Measurements from ENCODE around the gene KRTAP12-1.
"Not testable (repeated sequence)": the region's sequence is repeated elsewhere in the genome, so short reads cannot be mapped to it uniquely, and the experiment has no call there.

KRTAP12-1 gene

GRCh38 chr21:44656868-44657267, 25.1 kb downstream of the KRTAP12-1 start:
- peaks cover 16% of the 10 kb centered on the region for H3K4me1 ChIP-seq (ENCODE audit: control insufficient read depth, insufficient read depth, low read length)
- H3K36me3 ChIP-seq (ENCODE audit: control insufficient read depth, insufficient read depth, low read length) = no peaks in the 10 kb centered on the region
- no peak overlapping the region for H3K4me3 ChIP-seq (ENCODE audit: low read depth, low read length)
- H3K9me3 ChIP-seq (ENCODE audit: control insufficient read depth, insufficient read depth, low read length) = no peaks in the 10 kb centered on the region
- no peaks in the 10 kb centered on the region for H3K27me3 ChIP-seq (ENCODE audit: control insufficient read depth, insufficient read depth, low read length)
- no peak overlapping the region for H3K9ac ChIP-seq (ENCODE audit: low read depth, low read length)

- Histone ChIP-seq H3K36me3 (ENCODE audit: control insufficient read depth, insufficient read depth, low read length) (no peaks in the 10 kb centered on the region), H3K9ac (ENCODE audit: low read depth, low read length) (no peak within 1 kb of the TSS), H3K4me3 (ENCODE audit: low read depth, low read length) (no peak within 1 kb of the TSS), H3K4me1 (ENCODE audit: control insufficient read depth, insufficient read depth, low read length) (peaks cover 7% of the 10 kb centered on the region), H3K27me3 (ENCODE audit: control insufficient read depth, insufficient read depth, low read length) (no peaks in the 10 kb centered on the region), H3K9me3 (ENCODE audit: control insufficient read depth, insufficient read depth, low read length) (no peaks in the 10 kb centered on the region)
Measured at GRCh38 chr21:44654576-44655175, 27.3 kb downstream of the KRTAP12-1 start, which contains the start of gene KRTAP12-4. Gene KRTAP12-4, minus strand, starts transcription at chr21:44654659. Its CDS starts 45 bp downstream, at chr21:44654614.

DNA sequence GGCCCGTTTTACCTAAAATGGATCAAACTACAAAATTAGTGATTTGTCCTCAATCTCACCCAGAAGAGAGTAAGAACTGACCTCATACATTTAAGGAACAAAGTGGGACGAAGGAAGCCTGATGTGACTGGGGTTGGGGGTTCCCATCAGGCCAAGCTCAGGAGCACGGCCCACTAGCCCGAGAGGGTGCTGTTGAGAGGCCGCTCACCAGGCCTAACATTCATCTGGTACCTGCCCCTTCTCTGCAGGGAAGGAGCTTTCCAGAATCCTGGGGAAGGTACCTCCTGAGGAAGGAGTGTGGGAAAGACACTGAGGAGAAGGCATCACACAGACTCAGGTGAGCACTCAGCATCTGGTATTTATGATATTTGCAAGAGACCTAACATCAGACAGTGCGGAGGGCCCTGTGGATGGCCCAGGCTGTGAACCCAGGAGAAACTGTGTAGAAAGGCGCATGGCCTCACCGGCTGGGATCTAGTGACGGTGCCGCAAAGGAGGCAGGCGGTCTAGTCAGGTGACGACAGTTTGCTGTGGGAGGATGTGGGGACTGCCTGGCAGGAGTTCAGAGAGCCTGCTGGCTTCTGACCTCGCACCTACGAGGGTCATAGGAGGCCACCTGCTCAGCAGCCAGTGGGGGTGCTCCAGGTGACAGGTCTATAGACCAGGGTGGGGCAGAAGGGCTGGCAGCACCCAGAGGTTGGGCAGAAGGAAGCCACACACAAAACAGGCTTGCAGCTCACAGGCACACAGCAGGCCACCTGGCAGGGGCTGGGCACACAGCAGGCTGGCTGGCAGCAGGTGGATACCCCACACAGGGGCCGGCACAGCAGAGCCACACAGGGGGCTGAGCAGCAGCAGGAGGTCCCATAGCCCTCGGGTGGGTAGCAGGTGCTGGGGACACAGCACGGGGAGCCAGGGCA, 28.0 kb downstream of the KRTAP12-1 start:
- H3K9ac ChIP-seq (ENCODE audit: low read depth, low read length) = no peak overlapping the region
- H3K27me3 ChIP-seq (ENCODE audit: control insufficient read depth, insufficient read depth, low read length) = no peaks in the 10 kb centered on the region
- H3K4me1 ChIP-seq (ENCODE audit: control insufficient read depth, insufficient read depth, low read length) = peaks cover under 1% of the 10 kb centered on the region
- H3K36me3 ChIP-seq (ENCODE audit: control insufficient read depth, insufficient read depth, low read length) = no peaks in the 10 kb centered on the region
- H3K4me3 ChIP-seq (ENCODE audit: low read depth, low read length) = no peak overlapping the region
- H3K9me3 ChIP-seq (ENCODE audit: control insufficient read depth, insufficient read depth, low read length) = no peaks in the 10 kb centered on the region

DNA sequence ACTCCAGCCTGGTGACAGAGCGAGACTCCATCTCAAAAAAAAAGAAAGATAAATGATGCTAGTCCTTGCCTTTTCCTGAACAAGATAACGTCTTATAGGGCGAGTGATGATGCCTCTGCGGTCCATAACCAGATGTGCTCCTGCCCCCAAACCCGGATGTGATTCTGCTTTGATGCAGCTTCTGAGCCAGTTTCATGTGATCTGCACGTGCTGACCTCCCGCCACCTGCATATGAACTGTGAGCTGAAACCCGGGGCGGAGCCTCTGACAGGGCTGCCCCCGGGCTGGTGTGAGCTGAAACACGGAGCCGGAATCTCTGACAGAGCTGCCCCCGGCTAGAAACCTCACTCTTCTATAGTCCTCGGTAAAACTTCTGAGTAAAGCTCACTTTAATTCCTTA, 28.8 kb downstream of the KRTAP12-1 start:
- Histone ChIP-seq H3K4me3 (ENCODE audit: low read depth, low read length) (no peak overlapping the region), H3K4me1 (ENCODE audit: control insufficient read depth, insufficient read depth, low read length) (no peaks in the 10 kb centered on the region), H3K9me3 (ENCODE audit: control insufficient read depth, insufficient read depth, low read length) (no peaks in the 10 kb centered on the region), H3K27me3 (ENCODE audit: control insufficient read depth, insufficient read depth, low read length) (no peaks in the 10 kb centered on the region), H3K36me3 (ENCODE audit: control insufficient read depth, insufficient read depth, low read length) (no peaks in the 10 kb centered on the region), H3K9ac (ENCODE audit: low read depth, low read length) (no peak overlapping the region)

DNA sequence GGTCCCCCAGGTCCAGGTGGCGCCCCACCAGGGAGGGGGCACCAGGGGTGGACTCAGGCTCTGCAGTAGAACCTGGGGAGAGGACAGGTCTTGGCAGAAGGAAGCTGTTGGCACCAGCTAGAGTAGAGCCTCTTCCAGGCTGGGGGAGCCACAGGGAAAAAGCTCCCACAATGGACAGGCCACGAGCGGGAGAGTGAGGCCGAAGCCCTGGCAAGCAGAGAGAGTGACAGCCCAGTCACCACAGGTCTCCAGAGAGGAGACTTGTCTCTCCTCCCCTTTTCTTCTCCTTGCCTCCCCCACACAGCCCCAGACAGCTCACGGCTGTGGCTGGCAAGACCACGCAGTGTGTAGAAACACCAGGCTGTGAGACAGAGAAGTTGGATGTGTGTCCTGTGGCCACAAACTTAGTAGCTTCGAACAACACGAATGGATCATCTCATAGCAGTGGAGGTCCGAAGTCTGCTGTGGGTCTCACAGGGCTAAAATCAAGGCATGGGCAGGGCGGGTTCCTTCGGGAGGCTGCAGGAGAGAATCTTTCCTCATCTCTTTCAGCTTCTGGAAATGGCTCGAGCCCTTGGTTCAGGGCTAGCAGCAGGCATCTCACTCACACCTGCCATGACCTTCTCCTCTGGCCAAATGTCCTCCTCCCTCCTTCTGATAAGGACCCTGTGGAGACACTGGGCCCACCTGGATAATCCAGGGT, 30.8 kb downstream of the KRTAP12-1 start:
- no peaks in the 10 kb centered on the region for H3K36me3 ChIP-seq (ENCODE audit: control insufficient read depth, insufficient read depth, low read length)
- no peaks in the 10 kb centered on the region for H3K4me1 ChIP-seq (ENCODE audit: control insufficient read depth, insufficient read depth, low read length)
- no peaks in the 10 kb centered on the region for H3K9me3 ChIP-seq (ENCODE audit: control insufficient read depth, insufficient read depth, low read length)
- no peak overlapping the region for H3K4me3 ChIP-seq (ENCODE audit: low read depth, low read length)
- no peak overlapping the region for H3K9ac ChIP-seq (ENCODE audit: low read depth, low read length)
- H3K27me3 ChIP-seq (ENCODE audit: control insufficient read depth, insufficient read depth, low read length) = no peaks in the 10 kb centered on the region

DNA sequence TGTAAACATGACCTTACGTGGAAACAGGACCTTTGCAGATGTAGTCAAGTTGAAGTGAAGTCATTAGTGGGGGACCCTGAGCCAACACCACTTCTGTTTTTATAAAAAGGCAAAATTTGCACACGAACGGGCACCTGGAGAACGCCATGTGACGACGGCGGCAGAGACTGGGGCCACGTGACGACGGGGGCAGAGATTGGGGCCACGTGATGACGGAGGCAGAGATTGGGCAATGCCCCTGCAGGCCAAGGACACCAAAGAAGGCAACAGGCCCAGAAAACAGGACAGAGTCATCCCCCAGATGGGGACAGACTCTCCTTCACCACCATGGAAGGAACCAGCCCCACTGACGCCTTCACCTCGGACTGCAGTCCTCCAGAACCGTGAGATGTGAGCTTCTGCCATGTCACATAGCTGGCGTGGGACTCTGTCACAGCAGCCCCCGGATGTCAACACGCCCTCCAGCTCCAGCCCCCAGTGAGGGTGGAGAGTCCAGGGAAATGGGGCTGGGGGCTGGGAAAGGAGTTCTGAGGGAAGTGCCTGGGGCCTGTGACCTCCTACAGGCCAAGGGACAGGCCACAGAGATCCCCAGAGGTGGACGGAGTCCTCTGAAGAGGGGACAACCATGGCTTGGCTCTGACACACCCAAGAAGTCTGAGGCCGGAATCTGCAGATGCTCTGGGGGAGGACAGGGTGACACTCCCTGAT, 31.5 kb downstream of the KRTAP12-1 start:
- no peaks in the 10 kb centered on the region for H3K27me3 ChIP-seq (ENCODE audit: control insufficient read depth, insufficient read depth, low read length)
- H3K9ac ChIP-seq (ENCODE audit: low read depth, low read length) = no peak overlapping the region
- no peaks in the 10 kb centered on the region for H3K4me1 ChIP-seq (ENCODE audit: control insufficient read depth, insufficient read depth, low read length)
- no peak overlapping the region for H3K4me3 ChIP-seq (ENCODE audit: low read depth, low read length)
- no peaks in the 10 kb centered on the region for H3K36me3 ChIP-seq (ENCODE audit: control insufficient read depth, insufficient read depth, low read length)
- H3K9me3 ChIP-seq (ENCODE audit: control insufficient read depth, insufficient read depth, low read length) = no peaks in the 10 kb centered on the region

GRCh38 chr21:44649521-44650100, 32.4 kb downstream of the KRTAP12-1 start:
- no peaks in the 10 kb centered on the region for H3K9me3 ChIP-seq (ENCODE audit: control insufficient read depth, insufficient read depth, low read length)
- no peaks in the 10 kb centered on the region for H3K27me3 ChIP-seq (ENCODE audit: control insufficient read depth, insufficient read depth, low read length)
- H3K9ac ChIP-seq (ENCODE audit: low read depth, low read length) = no peak overlapping the region
- no peak overlapping the region for H3K4me3 ChIP-seq (ENCODE audit: low read depth, low read length)
- H3K36me3 ChIP-seq (ENCODE audit: control insufficient read depth, insufficient read depth, low read length) = no peaks in the 10 kb centered on the region
- no peaks in the 10 kb centered on the region for H3K4me1 ChIP-seq (ENCODE audit: control insufficient read depth, insufficient read depth, low read length)

GRCh38 chr21:44648557-44649311, 33.2 kb downstream of the KRTAP12-1 start:
- no peak overlapping the region for H3K9ac ChIP-seq (ENCODE audit: low read depth, low read length)
- H3K4me1 ChIP-seq (ENCODE audit: control insufficient read depth, insufficient read depth, low read length) = no peaks in the 10 kb centered on the region
- no peaks in the 10 kb centered on the region for H3K36me3 ChIP-seq (ENCODE audit: control insufficient read depth, insufficient read depth, low read length)
- H3K27me3 ChIP-seq (ENCODE audit: control insufficient read depth, insufficient read depth, low read length) = no peaks in the 10 kb centered on the region
- no peaks in the 10 kb centered on the region for H3K9me3 ChIP-seq (ENCODE audit: control insufficient read depth, insufficient read depth, low read length)
- no peak overlapping the region for H3K4me3 ChIP-seq (ENCODE audit: low read depth, low read length)

DNA sequence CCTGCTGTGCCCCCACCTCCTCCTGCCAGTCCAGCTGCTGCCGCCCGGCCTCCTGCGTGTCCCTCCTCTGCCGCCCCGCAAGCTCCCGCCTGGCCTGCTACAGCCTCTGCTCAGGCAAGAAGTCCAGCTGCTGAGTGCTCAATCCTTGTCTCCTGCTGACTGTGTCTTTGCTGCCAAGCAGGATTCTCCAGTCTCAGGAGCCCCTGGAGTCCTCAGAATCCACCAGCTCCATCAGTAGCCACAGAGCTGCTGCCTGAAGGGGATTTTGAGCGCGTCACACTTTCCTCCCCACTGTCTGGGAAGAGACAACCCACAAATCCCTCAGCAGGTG, 34.8 kb downstream of the KRTAP12-1 start:
- Histone ChIP-seq H3K4me1 (ENCODE audit: control insufficient read depth, insufficient read depth, low read length) (no peaks in the 10 kb centered on the region), H3K4me3 (ENCODE audit: low read depth, low read length) (no peak overlapping the region), H3K9me3 (ENCODE audit: control insufficient read depth, insufficient read depth, low read length) (no peaks in the 10 kb centered on the region), H3K36me3 (ENCODE audit: control insufficient read depth, insufficient read depth, low read length) (no peaks in the 10 kb centered on the region), H3K9ac (ENCODE audit: low read depth, low read length) (peak overlapping the region; percentile 2), H3K27me3 (ENCODE audit: control insufficient read depth, insufficient read depth, low read length) (no peaks in the 10 kb centered on the region)

DNA sequence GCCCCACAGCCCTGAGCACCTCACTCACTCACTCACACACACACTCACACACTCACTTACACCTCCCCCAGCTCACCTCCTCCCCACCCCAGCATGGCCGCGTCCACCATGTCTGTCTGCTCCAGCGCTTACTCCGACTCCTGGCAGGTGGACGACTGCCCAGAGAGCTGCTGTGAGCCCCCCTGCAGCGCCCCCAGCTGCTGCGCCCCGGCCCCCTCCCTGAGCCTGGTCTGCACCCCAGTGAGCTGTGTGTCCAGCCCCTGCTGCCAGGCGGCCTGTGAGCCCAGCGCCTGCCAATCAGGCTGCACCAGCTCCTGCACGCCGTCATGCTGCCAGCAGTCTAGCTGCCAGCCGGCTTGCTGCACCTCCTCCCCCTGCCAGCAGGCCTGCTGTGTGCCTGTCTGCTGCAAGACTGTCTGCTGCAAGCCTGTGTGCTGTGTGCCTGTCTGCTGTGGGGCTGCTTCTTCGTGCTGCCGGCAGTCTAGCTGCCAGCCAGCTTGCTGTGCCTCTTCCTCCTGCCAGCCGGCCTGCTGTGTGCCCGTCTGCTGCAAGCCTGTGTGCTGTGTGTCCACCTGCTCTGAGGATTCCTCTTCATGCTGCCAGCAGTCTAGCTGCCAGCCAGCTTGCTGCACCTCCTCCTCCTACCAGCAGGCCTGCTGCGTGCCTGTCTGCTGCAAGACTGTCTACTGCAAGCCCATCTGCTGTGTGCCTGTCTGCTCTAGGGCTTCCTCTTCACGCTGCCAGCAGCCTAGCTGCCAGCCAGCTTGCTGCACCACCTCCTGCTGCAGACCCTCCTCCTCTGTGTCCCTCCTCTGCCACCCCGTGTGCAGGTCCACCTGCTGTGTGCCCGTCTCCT, 35.4 kb downstream of the KRTAP12-1 start, which contains the start of gene KRTAP10-11:
TSS of gene KRTAP10-11 (plus strand) at position 49 of the 856 bp plus-strand sequence. CDS start at position 94, 45 bp downstream.
- H3K9ac ChIP-seq (ENCODE audit: low read depth, low read length) = peak within 1 kb of the TSS; percentile 2
- H3K36me3 ChIP-seq (ENCODE audit: control insufficient read depth, insufficient read depth, low read length); H3K9me3 ChIP-seq (ENCODE audit: control insufficient read depth, insufficient read depth, low read length); H3K4me1 ChIP-seq (ENCODE audit: control insufficient read depth, insufficient read depth, low read length); H3K4me3 ChIP-seq (ENCODE audit: low read depth, low read length); H3K27me3 ChIP-seq (ENCODE audit: control insufficient read depth, insufficient read depth, low read length): not testable (repeated sequence)
